ENCODE results near the gene CCR6.

DNA sequence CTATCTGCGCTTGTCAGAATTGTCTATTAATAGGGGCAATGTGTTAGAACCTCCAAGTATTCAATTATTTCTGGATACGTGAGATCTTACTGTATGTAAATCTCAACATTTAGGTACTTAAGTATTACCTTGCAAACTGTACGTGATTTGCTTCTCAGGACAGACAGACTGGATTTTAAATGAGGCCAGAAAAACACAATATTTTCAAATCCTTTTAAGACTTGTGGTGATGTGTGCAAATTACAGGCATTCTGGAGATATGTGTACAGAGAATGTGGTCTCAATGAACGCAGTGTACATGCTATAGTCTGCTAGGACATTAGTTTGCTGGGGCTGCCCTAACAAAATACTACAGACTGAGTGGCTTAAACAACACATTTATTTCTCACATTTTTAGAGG lies 16.9 kb downstream of the CCR6 start:
- TF ChIP-seq EP300 (IDR thresholded peaks at IDR 0.05) = no peak
- TF ChIP-seq, protein P1, sequence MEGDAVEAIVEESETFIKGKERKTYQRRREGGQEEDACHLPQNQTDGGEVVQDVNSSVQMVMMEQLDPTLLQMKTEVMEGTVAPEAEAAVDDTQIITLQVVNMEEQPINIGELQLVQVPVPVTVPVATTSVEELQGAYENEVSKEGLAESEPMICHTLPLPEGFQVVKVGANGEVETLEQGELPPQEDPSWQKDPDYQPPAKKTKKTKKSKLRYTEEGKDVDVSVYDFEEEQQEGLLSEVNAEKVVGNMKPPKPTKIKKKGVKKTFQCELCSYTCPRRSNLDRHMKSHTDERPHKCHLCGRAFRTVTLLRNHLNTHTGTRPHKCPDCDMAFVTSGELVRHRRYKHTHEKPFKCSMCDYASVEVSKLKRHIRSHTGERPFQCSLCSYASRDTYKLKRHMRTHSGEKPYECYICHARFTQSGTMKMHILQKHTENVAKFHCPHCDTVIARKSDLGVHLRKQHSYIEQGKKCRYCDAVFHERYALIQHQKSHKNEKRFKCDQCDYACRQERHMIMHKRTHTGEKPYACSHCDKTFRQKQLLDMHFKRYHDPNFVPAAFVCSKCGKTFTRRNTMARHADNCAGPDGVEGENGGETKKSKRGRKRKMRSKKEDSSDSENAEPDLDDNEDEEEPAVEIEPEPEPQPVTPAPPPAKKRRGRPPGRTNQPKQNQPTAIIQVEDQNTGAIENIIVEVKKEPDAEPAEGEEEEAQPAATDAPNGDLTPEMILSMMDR (IDR thresholded peaks at IDR 0.05) = no peak
